ENCODE measurements around the gene MYOM1.
"Not testable (repeated sequence)": the region's sequence is repeated elsewhere in the genome, so short reads cannot be mapped to it uniquely, and the experiment has no call there.

Gene MYOM1

GRCh38 chr18:3086871-3087270, 132.9 kb downstream of the MYOM1 start:
- DNase-seq (ENCODE audit: low spot score): no peak

DNA sequence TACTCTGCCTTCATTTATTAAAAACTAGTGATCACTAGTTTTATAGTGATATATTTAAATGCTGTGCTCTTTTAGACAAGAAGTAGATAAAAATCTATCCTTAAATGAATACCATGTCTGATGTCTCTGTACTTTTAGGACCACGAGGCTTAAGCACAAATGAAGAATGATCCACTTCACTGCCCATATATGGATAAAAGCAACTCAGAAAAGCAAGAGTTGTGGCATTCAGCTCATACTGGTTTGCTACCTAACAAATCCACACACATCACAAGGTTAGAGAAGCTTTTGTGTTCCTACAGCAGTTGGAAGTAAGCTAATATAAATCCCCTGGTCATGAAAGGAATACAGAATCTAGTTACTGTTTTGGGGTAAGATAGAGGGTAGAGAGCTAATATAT, 134.2 kb downstream of the MYOM1 start:
- no peak for DNase-seq (ENCODE audit: low spot score)

GRCh38 chr18:3084206-3084605, 135.6 kb downstream of the MYOM1 start:
- DNase-seq (ENCODE audit: low spot score): no peak

DNA sequence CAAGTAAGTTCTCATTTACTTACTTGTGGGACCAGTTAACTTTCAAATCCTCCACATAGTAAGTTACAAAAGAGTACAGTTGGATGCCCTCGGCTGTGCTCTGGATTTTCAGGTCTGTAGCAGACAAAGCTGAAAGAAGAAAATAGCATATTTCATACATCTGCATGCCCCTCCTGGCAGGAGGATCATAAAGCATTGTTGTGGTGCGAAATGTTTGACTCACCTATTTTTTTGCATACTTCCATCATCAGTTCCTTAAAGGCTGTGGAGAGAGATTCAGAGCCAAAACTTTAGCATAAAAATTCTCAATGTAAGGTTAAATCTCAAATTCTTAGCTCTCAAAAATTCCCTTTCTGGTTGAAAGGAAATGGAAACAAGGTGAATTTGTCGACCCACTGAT, 136.0 kb downstream of the MYOM1 start:
- DNase-seq (ENCODE audit: low spot score): no peak

DNA sequence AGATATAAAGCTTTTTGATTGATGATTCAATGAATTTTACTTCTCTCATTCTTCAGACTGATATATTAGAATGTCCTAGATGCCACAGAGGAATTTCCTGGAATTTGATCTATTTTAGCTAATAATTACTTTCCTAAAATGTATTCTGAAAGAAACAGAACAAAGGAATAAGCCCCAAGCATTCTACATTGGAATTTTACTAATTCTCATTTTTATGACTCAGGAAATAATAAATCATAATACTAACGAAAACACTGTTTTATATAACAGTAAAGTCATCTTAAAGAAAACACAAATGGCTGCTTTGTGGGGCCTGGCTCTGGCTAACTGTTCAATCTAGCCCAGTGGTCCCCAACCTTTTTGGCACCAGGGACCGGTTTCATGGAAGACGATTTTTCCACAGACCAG, 138.2 kb downstream of the MYOM1 start:
- DNase-seq (ENCODE audit: low spot score): no peak

DNA sequence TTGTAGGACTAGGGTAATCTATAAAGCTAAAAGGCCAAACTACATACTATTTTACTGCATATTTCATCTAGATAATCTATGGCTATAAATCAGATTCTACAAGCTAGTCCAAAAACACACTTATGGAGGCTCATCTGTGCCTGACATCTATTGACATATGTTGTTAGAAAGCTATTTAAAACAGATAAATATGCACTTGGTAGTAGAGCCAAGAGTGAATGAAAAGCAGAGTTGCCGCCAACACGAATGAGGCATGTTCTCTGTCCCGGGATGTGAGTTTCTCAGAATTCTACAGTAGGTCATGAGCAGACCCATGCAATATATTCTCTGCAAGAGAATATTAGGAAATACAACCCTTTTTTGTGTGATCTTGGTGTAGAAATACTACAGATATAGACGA, 140.1 kb downstream of the MYOM1 start:
- DNase-seq (ENCODE audit: low spot score): no peak

DNA sequence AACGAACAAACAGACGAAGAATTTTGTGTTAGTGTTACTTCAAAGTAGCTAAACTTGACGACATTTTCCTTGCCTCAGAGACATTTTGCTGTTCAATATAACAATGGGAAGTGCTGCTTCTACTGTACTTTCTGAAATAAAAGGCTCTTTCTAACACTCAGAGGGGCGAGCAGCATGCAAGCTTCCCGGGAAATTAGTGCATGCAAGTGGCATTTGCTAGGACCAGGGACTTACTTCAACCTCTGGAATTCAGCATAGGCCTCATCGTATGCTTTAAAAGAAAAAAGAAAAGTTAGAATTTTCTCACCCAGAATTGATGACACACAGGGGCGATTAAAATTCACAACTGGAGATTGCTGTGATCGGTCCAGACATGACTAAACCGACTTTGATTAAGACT, 144.3 kb downstream of the MYOM1 start:
- DNase-seq (ENCODE audit: low spot score): no peak

DNA sequence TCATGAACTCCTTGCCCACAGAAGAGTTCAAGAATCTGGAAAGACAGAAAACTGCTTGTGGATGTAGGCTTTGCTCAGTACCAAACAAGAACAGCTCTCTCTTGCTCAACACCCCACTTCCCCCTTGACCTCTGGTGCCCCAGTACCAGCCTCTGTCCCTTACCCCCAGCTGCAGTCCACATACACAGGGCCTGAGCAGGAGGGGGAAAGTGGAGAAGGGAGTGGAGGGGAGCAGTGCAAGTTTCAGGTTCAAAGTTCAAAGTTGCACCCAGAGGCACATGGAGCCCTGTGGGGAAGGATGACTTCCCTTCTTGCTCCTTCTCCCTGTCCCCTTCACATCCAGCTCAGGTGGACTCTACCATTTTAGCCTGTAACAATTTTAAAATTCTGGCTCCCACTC, 145.7 kb downstream of the MYOM1 start:
- no peak for DNase-seq (ENCODE audit: low spot score)

DNA sequence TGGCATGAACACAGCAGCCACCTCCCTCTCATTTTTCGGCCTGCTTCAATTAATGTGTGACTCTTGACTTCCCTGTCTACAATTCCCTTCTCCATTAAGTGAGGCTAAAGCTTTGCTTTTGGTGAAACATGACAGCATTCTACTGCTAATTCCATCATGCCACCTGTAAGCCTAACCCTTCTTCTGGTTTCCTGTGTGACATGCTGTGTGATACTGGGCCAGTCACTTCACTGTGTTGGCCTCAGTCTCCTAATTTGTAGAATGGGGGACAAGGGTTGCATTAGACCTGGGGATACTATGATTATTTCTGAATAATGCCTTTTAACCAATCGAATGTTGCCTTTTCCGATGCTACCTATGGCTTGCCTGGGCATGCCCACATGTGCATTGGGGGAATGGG, 146.4 kb downstream of the MYOM1 start:
- DNase-seq (ENCODE audit: low spot score): not testable (repeated sequence)

- DNase-seq (ENCODE audit: low spot score): no peak
Observed at GRCh38 chr18:3071676-3072075, 148.1 kb downstream of the MYOM1 start.

GRCh38 chr18:3069671-3070433, 149.9 kb downstream of the MYOM1 start:
- no peak for DNase-seq (ENCODE audit: low spot score)

- DNase-seq (ENCODE audit: low spot score): no peak
Observed at GRCh38 chr18:3067722-3068121, 152.0 kb downstream of the MYOM1 start.

GRCh38 chr18:3067165-3067661, 152.6 kb downstream of the MYOM1 start:
- no peak for DNase-seq (ENCODE audit: low spot score)

DNA sequence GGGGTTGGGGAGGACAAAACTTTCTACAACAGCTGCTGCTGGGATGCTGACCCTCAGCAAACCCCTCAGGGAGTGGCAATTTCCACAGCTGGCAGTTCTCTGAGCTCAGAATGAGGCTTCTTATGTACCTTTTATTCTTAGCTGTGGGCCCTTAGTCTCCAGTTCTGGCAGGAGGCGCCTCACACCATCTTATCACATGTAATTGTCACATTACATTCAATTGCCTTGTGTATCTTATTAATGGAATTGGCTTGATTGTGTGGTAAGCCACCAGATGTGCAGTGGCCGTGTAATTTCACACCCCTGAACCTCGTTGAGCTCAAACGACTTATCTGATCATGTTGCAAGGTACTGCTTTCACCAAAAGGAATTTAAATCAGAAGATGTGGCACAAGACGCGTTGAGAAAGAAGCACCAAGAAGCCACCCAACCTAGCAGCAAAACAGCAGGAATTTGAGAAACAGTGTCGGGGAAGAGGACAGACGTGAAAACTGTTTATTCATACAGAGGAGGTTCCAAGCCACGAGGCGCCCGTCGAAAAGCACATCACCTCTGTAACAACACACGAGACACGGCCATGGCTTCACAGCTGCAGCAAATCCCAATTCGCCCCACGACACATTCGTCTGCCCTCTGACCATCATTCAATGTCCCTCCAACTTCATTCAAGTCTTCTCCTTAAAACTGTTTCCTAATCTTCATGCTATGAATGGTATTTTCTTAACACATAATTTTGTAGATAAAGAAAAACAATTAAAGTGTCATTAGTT, 153.2 kb downstream of the MYOM1 start:
- DNase-seq (ENCODE audit: low spot score): no peak

- not testable (repeated sequence) for DNase-seq (ENCODE audit: low spot score)
Observed at GRCh38 chr18:3063766-3064165, 156.0 kb downstream of the MYOM1 start.

GRCh38 chr18:3062798-3063680, 156.7 kb downstream of the MYOM1 start:
- peak; percentile 82 for DNase-seq (ENCODE audit: low spot score)

DNA sequence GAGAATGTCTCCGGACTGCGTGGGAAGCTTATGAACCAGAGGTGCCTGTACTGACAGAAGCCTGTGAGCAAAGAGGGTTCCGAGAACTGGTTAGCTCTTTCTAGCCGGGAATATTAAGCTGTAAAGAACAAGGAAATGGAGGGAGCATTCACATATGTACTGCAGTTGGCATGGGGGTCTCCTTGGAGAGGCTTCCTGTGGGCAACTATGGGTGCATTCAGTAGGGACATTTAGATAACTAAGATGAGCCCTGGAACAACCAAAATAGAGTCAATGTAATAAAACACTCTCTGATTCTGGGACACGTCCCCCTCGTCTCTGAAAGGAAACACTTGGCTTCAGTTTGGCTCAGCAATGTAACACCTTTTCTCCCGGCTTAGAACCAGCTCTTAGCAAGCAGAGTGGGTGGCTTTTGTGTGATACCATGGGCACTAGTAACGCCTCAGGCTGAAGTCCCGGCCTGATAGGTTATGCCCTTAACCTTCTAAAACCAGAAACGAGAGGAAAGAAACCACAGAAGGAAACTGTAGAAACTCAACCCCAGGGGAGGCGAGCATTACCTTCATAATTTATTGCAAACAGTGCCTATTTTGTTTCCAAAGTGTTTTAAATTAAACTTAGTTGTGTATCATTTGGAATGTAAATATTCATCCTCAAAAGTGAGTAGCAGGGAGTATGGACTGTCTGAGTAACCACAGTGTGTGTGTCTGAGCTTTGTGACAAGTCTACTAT, 158.0 kb downstream of the MYOM1 start:
- peak; percentile 55 for DNase-seq (ENCODE audit: low spot score)

- DNase-seq (ENCODE audit: low spot score): peak; percentile 56
Observed at GRCh38 chr18:3060667-3061580, 158.8 kb downstream of the MYOM1 start.

GRCh38 chr18:3059272-3059671, 160.5 kb downstream of the MYOM1 start:
- DNase-seq (ENCODE audit: low spot score): peak; percentile 78

All from CD4-positive, alpha-beta T cell treated with Interleukin-15 for 4 hours (primary cell).